ENCODE measurements around the gene TRMT10B. TPM values are rescaled to one million over a fixed set of nuclear protein-coding genes. Genes with fewer than 3 reads are reported as not detected.

Gene TRMT10B
- total RNA-seq, 1 donor, result 2.4 TPM

GRCh38 chr9:37715991-37716505, 37.6 kb upstream of the TRMT10B start:
- DNase-seq (ENCODE audit: low read depth), result no peak
- H3K4me3 ChIP-seq (ENCODE audit: low read depth, low read length), result no peak overlapping the region
- TF ChIP-seq CTCF (IDR thresholded peaks at IDR 0.05; ENCODE audit: insufficient read depth, low read length), result no peak

GRCh38 chr9:37719526-37719925, 34.1 kb upstream of the TRMT10B start:
- no peak for TF ChIP-seq CTCF (IDR thresholded peaks at IDR 0.05; ENCODE audit: insufficient read depth, low read length)
- DNase-seq (ENCODE audit: low read depth), result no peak
- no peak overlapping the region for H3K4me3 ChIP-seq (ENCODE audit: low read depth, low read length)

GRCh38 chr9:37727013-37727412, 26.6 kb upstream of the TRMT10B start:
- no peak for DNase-seq (ENCODE audit: low read depth)
- no peak for TF ChIP-seq CTCF (IDR thresholded peaks at IDR 0.05; ENCODE audit: insufficient read depth, low read length)

DNA sequence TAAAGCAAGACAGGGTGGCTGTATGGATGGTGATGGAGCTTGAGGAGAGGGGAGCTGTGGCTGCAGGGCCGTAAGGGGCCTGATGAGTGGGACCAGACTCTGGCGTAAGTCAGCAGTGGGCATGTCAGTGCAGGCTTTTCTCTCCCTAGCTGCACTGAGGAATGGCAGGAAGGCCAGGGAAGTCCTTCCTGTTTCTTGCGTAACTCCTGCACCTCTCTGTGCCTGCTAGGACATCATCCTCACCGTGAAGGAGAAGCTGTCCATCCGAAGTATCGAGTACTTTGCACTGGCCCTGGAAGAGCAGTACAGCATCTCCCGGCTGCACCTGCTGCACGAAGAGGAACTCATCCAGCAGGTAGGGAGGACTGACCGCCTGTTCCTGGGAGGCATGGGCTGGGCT, 24.1 kb upstream of the TRMT10B start:
- H3K4me3 ChIP-seq (ENCODE audit: low read depth, low read length), result no peak overlapping the region
- DNase-seq (ENCODE audit: low read depth), result no peak
- no peak for TF ChIP-seq CTCF (IDR thresholded peaks at IDR 0.05; ENCODE audit: insufficient read depth, low read length)

More at GRCh38 chr9:37727013-37727412, 26.6 kb upstream of the TRMT10B start:
- H3K4me3 ChIP-seq (ENCODE audit: low read depth, low read length), result no peak overlapping the region

DNA sequence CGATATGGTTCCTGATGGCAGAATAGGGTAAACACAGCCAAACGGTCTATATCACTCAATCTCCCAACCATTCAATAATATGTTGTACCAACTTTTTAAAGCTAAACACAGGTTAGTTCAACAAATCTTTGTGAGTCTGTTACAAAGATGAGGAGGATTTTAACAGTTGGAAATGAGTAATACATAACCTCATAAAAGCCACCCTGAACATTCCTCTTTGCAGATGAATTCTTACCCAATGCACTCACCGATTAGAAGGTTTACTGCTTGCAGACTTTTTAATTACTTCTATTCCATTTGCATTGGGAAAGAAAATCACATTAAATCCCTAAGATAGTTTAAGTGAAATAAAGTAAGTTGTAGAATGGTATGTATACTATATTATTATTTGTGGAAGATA, 23.3 kb upstream of the TRMT10B start:
- no peak for TF ChIP-seq CTCF (IDR thresholded peaks at IDR 0.05; ENCODE audit: insufficient read depth, low read length)
- no peak overlapping the region for H3K4me3 ChIP-seq (ENCODE audit: low read depth, low read length)
- DNase-seq (ENCODE audit: low read depth), result no peak

DNA sequence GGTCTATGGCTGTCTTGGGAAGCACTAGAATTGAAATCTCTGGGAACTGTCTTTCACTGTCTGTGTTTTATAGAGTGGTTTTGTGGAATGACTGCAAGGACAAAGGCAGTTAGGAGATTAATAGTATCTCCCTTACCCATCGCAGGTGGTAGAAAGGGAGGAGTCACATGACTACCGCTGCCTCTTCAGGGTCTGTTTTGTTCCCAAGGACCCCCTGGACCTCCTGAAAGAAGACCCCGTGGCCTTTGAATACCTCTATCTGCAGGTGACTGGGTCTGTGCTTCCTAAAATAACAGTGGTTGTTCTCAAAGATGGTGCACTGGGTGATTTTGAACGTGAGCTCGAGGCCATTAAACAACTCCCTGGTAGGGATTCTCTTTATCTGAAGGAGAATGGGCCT, 22.8 kb upstream of the TRMT10B start:
- no peak overlapping the region for H3K4me3 ChIP-seq (ENCODE audit: low read depth, low read length)
- no peak for TF ChIP-seq CTCF (IDR thresholded peaks at IDR 0.05; ENCODE audit: insufficient read depth, low read length)
- no peak for DNase-seq (ENCODE audit: low read depth)

DNA sequence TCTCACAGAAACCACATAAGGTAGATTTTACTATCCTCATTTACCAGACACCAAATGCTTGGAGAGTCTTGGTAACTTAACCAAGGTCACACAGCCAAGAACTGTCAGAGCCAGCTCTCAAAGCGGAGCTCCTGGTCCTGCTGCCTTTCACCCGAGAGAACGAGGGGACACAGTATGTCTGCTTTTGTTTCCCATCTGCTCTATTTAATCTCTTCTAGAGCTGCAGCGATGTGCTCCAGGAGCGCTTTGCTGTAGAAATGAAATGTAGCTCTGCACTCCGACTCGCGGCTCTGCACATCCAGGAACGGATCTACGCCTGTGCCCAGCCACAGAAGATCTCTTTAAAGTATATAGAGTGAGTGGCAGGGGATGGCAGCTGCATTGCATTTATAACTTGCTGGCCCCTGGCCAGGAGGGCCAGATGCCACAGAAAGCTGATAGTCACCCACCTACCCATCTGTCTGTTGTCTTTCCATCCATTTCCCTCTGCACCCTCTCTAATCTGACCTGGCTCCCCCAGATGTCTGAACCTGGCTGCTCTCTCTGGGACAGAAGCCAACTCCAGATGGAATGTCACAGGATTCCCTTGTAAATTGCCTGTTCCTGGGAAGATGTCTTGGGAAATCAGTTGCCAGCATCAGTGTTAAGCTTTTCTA, 21.4 kb upstream of the TRMT10B start:
- H3K4me3 ChIP-seq (ENCODE audit: low read depth, low read length), result no peak overlapping the region
- no peak for DNase-seq (ENCODE audit: low read depth)
- no peak for TF ChIP-seq CTCF (IDR thresholded peaks at IDR 0.05; ENCODE audit: insufficient read depth, low read length)
